Stomach smooth muscle (tissue), 2 donors: ENCODE measurements around the gene DNASE2B.

Source experiments
- H3K27ac ChIP-seq: one replicate; pipeline ENCODE4 v1.7.0; 2013; ENCODE audit warnings: mild to moderate bottlenecking, low read length, inconsistent platforms
- H3K27me3 ChIP-seq, 2 donors: one replicate each; pipeline ENCODE4 v1.7.0; 2013; ENCODE audit warnings: low read length in 2 of 2; ENCODE audit not compliant: insufficient read depth in 2 of 2, control insufficient read depth in 1 of 2
- H3K36me3 ChIP-seq, 2 donors: one replicate each; pipeline ENCODE4 v1.7.0; 2013; ENCODE audit warnings: low read length in 2 of 2; ENCODE audit not compliant: control insufficient read depth in 2 of 2, insufficient read depth in 2 of 2
- H3K4me1 ChIP-seq: one replicate; pipeline ENCODE4 v1.7.0; 2013; ENCODE audit warnings: low read length; ENCODE audit not compliant: control insufficient read depth, insufficient read depth
- H3K4me3 ChIP-seq, 2 donors: one replicate each; pipeline ENCODE4 v1.7.0; 2013; ENCODE audit warnings: low read length in 2 of 2
- H3K9ac ChIP-seq, 2 donors: one replicate each; pipeline ENCODE4 v1.7.0; 2013; ENCODE audit warnings: low read length in 2 of 2, mild to moderate bottlenecking in 1 of 2
- H3K9me3 ChIP-seq, 2 donors: one replicate each; pipeline ENCODE4 v1.7.0; 2013; ENCODE audit warnings: low read length in 2 of 2; ENCODE audit not compliant: control insufficient read depth in 2 of 2
- donor health status: healthy.
- donor health status: Pancreatic carcinoma.

DNASE2B gene

GRCh38 chr1:84415396-84415795 is 17.1 kb downstream of the DNASE2B start:
- Histone ChIP-seq H3K4me1 (no peaks in the 10 kb centered on the region), H3K27ac (no peak overlapping the region), H3K36me3 (no peaks in the 10 kb centered on the region), H3K9ac (no peak overlapping the region), H3K27me3 (no peaks in the 10 kb centered on the region), H3K4me3 (no peak overlapping the region), H3K9me3 (no peaks in the 10 kb centered on the region)

GRCh38 chr1:84422909-84423308 is 24.6 kb downstream of the DNASE2B start:
- Histone ChIP-seq H3K27ac (no peak overlapping the region), H3K27me3 (no peaks in the 10 kb centered on the region), H3K4me1 (no peaks in the 10 kb centered on the region), H3K4me3 (no peak overlapping the region), H3K36me3 (no peaks in the 10 kb centered on the region), H3K9ac (no peak overlapping the region), H3K9me3 (no peaks in the 10 kb centered on the region)

GRCh38 chr1:84424513-84425149 is 26.3 kb downstream of the DNASE2B start:
- Histone ChIP-seq H3K4me1 (no peaks in the 10 kb centered on the region), H3K27ac (no peak overlapping the region), H3K9ac (no peak overlapping the region), H3K9me3 (no peaks in the 10 kb centered on the region), H3K4me3 (no peak overlapping the region), H3K36me3 (no peaks in the 10 kb centered on the region), H3K27me3 (no peaks in the 10 kb centered on the region)

- no peaks in the 10 kb centered on the region for H3K4me1 ChIP-seq
- H3K4me3 ChIP-seq: no peak overlapping the region
- no peak overlapping the region for H3K9ac ChIP-seq
- no peaks in the 10 kb centered on the region for H3K27me3 ChIP-seq
- no peaks in the 10 kb centered on the region for H3K36me3 ChIP-seq
- no peak overlapping the region for H3K27ac ChIP-seq
- no peaks in the 10 kb centered on the region for H3K9me3 ChIP-seq
Observed at GRCh38 chr1:84425150-84425896, 27.0 kb downstream of the DNASE2B start.

- Histone ChIP-seq H3K27me3 (no peaks in the 10 kb centered on the region), H3K4me1 (no peaks in the 10 kb centered on the region), H3K4me3 (no peak overlapping the region), H3K9ac (no peak overlapping the region), H3K36me3 (no peaks in the 10 kb centered on the region), H3K9me3 (no peaks in the 10 kb centered on the region), H3K27ac (no peak overlapping the region)
Observed at GRCh38 chr1:84426376-84426775, 28.1 kb downstream of the DNASE2B start.

GRCh38 chr1:84427250-84428188 is 29.2 kb downstream of the DNASE2B start:
- Histone ChIP-seq H3K27me3 (no peaks in the 10 kb centered on the region), H3K36me3 (no peaks in the 10 kb centered on the region), H3K27ac (no peak overlapping the region), H3K9me3 (no peaks in the 10 kb centered on the region), H3K9ac (no peak overlapping the region), H3K4me3 (no peak overlapping the region), H3K4me1 (no peaks in the 10 kb centered on the region)

GRCh38 chr1:84428235-84428634 is 30.0 kb downstream of the DNASE2B start:
- Histone ChIP-seq H3K4me3 (no peak overlapping the region), H3K9ac (no peak overlapping the region), H3K27ac (no peak overlapping the region), H3K27me3 (no peaks in the 10 kb centered on the region), H3K9me3 (no peaks in the 10 kb centered on the region), H3K4me1 (no peaks in the 10 kb centered on the region), H3K36me3 (no peaks in the 10 kb centered on the region)

GRCh38 chr1:84429231-84429630 is 30.9 kb downstream of the DNASE2B start:
- H3K27me3 ChIP-seq: no peaks in the 10 kb centered on the region
- H3K9me3 ChIP-seq: no peaks in the 10 kb centered on the region
- H3K4me1 ChIP-seq: no peaks in the 10 kb centered on the region
- no peak overlapping the region for H3K4me3 ChIP-seq
- no peak overlapping the region for H3K9ac ChIP-seq
- no peak overlapping the region for H3K27ac ChIP-seq
- no peaks in the 10 kb centered on the region for H3K36me3 ChIP-seq

GRCh38 chr1:84430546-84430945 is 32.3 kb downstream of the DNASE2B start:
- H3K27ac ChIP-seq: no peak overlapping the region

GRCh38 chr1:84433258-84434080 is 35.2 kb downstream of the DNASE2B start:
- Histone ChIP-seq H3K9ac (peak overlapping the region; percentile 43 to 51), H3K27ac (no peak overlapping the region), H3K4me1 (no peaks in the 10 kb centered on the region), H3K36me3 (no peaks in the 10 kb centered on the region), H3K9me3 (no peaks in the 10 kb centered on the region), H3K27me3 (no peaks in the 10 kb centered on the region), H3K4me3 (peak overlapping the region; percentile 60 to 67)

More at GRCh38 chr1:84430546-84430945, 32.3 kb downstream of the DNASE2B start:
- Histone ChIP-seq H3K27me3 (no peaks in the 10 kb centered on the region), H3K4me1 (no peaks in the 10 kb centered on the region), H3K4me3 (no peak overlapping the region), H3K9ac (no peak overlapping the region), H3K36me3 (no peaks in the 10 kb centered on the region), H3K9me3 (no peaks in the 10 kb centered on the region)
